ENCODE measurements around the gene KIF26B.

The KIF26B gene

DNA sequence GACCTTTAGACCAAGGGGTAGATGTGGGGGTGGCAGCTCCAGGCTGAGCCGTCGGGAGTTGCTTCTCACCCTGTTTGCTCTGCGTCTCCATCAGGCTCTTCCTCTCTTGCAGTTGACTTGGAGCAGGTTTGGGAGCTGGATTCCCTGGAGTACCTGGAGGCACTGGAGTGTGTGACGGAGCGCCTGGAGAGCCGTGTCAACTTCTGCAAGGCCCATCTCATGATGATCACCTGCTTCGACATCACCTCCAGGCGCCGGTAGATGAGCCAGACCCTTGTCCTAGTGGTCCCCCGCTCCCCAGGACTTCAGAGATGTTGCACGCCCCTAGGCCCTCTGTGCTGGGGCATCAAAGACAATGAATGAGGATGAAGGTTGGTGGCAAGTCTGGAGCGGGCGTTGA lies 547.6 kb downstream of the KIF26B start:
- Histone ChIP-seq H3F3A (ENCODE audit: low read depth) (no peaks in the 10 kb centered on the region), H3K36me3 (ENCODE audit: insufficient read depth, low read length) (no peaks in the 10 kb centered on the region), H3K9me2 (replicated peaks; ENCODE audit: low read depth, low read length) (no peaks in the 10 kb centered on the region), H3K4me2 (ENCODE audit: low read depth, low read length, poor library complexity, severe bottlenecking) (no peak overlapping the region), H4K20me1 (ENCODE audit: insufficient read depth, low read length, poor library complexity, severe bottlenecking) (no peaks in the 10 kb centered on the region), H2AFZ (ENCODE audit: low read length) (no peak overlapping the region), H3K79me2 (ENCODE audit: insufficient read depth, low read length) (no peaks in the 10 kb centered on the region), H3K27me3 (ENCODE audit: insufficient read depth, low read length, poor library complexity, severe bottlenecking) (no peaks in the 10 kb centered on the region), H3K4me3 (ENCODE audit: low read length, poor library complexity, severe bottlenecking) (no peak overlapping the region), H3K9me3 (ENCODE audit: insufficient read depth, low read depth, low read length) (no peaks in the 10 kb centered on the region), H3K4me1 (ENCODE audit: insufficient read depth, low read length, poor library complexity, severe bottlenecking) (peaks cover 14% of the 10 kb centered on the region), H3K9ac (ENCODE audit: low read depth, low read length, poor library complexity, severe bottlenecking) (no peak overlapping the region)
- no peak for TF ChIP-seq EZH2phosphoT487 (IDR thresholded peaks at IDR 0.05; ENCODE audit: borderline replicate concordance)
- TF ChIP-seq, protein P1, sequence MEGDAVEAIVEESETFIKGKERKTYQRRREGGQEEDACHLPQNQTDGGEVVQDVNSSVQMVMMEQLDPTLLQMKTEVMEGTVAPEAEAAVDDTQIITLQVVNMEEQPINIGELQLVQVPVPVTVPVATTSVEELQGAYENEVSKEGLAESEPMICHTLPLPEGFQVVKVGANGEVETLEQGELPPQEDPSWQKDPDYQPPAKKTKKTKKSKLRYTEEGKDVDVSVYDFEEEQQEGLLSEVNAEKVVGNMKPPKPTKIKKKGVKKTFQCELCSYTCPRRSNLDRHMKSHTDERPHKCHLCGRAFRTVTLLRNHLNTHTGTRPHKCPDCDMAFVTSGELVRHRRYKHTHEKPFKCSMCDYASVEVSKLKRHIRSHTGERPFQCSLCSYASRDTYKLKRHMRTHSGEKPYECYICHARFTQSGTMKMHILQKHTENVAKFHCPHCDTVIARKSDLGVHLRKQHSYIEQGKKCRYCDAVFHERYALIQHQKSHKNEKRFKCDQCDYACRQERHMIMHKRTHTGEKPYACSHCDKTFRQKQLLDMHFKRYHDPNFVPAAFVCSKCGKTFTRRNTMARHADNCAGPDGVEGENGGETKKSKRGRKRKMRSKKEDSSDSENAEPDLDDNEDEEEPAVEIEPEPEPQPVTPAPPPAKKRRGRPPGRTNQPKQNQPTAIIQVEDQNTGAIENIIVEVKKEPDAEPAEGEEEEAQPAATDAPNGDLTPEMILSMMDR (conservative IDR thresholded peaks at IDR 0.05; ENCODE audit: low read length), result no peak

- Histone ChIP-seq H3K9me3 (ENCODE audit: insufficient read depth, low read depth, low read length) (no peaks in the 10 kb centered on the region), H3K4me1 (ENCODE audit: insufficient read depth, low read length, poor library complexity, severe bottlenecking) (peaks cover 5% of the 10 kb centered on the region), H3F3A (ENCODE audit: low read depth) (no peaks in the 10 kb centered on the region), H3K27me3 (ENCODE audit: insufficient read depth, low read length, poor library complexity, severe bottlenecking) (no peaks in the 10 kb centered on the region), H3K36me3 (ENCODE audit: insufficient read depth, low read length) (no peaks in the 10 kb centered on the region), H3K4me2 (ENCODE audit: low read depth, low read length, poor library complexity, severe bottlenecking) (no peak overlapping the region), H3K9me2 (replicated peaks; ENCODE audit: low read depth, low read length) (no peaks in the 10 kb centered on the region), H3K9ac (ENCODE audit: low read depth, low read length, poor library complexity, severe bottlenecking) (no peak overlapping the region), H3K79me2 (ENCODE audit: insufficient read depth, low read length) (no peaks in the 10 kb centered on the region), H4K20me1 (ENCODE audit: insufficient read depth, low read length, poor library complexity, severe bottlenecking) (no peaks in the 10 kb centered on the region), H3K4me3 (ENCODE audit: low read length, poor library complexity, severe bottlenecking) (no peak overlapping the region), H2AFZ (ENCODE audit: low read length) (no peak overlapping the region)
- TF ChIP-seq, protein P1 (conservative IDR thresholded peaks at IDR 0.05; ENCODE audit: low read length), result no peak
- TF ChIP-seq EZH2phosphoT487 (IDR thresholded peaks at IDR 0.05; ENCODE audit: borderline replicate concordance), result no peak
Observed at GRCh38 chr1:245704341-245704740, 549.6 kb downstream of the KIF26B start.

- H3K4me1 ChIP-seq (ENCODE audit: insufficient read depth, low read length, poor library complexity, severe bottlenecking), result peaks cover 4% of the 10 kb centered on the region
- H3K4me2 ChIP-seq (ENCODE audit: low read depth, low read length, poor library complexity, severe bottlenecking), result no peak overlapping the region
- H3K79me2 ChIP-seq (ENCODE audit: insufficient read depth, low read length), result no peaks in the 10 kb centered on the region
- no peak overlapping the region for H3K9ac ChIP-seq (ENCODE audit: low read depth, low read length, poor library complexity, severe bottlenecking)
- no peaks in the 10 kb centered on the region for H3K36me3 ChIP-seq (ENCODE audit: insufficient read depth, low read length)
- no peaks in the 10 kb centered on the region for H4K20me1 ChIP-seq (ENCODE audit: insufficient read depth, low read length, poor library complexity, severe bottlenecking)
- H3K9me3 ChIP-seq (ENCODE audit: insufficient read depth, low read depth, low read length), result no peaks in the 10 kb centered on the region
- H3K4me3 ChIP-seq (ENCODE audit: low read length, poor library complexity, severe bottlenecking), result no peak overlapping the region
- TF ChIP-seq EZH2phosphoT487 (IDR thresholded peaks at IDR 0.05; ENCODE audit: borderline replicate concordance), result no peak
- TF ChIP-seq, protein P1 (conservative IDR thresholded peaks at IDR 0.05; ENCODE audit: low read length), result no peak
- no peaks in the 10 kb centered on the region for H3F3A ChIP-seq (ENCODE audit: low read depth)
- H3K9me2 ChIP-seq (replicated peaks; ENCODE audit: low read depth, low read length), result no peaks in the 10 kb centered on the region
- no peaks in the 10 kb centered on the region for H3K27me3 ChIP-seq (ENCODE audit: insufficient read depth, low read length, poor library complexity, severe bottlenecking)
- H2AFZ ChIP-seq (ENCODE audit: low read length), result no peak overlapping the region
Observed at GRCh38 chr1:245704765-245705164, 550.0 kb downstream of the KIF26B start.

All from Loucy (cell line).